GM12801 (cell line): ENCODE data around the gene BMI1.

ENCODE experiments used
- TF ChIP-seq, protein P1 (sequence below): IDR thresholded peaks from one replicate; pipeline ENCODE4 v1.5.1; 2011; ENCODE audit warnings: control low read depth; ENCODE audit not compliant: insufficient read length; ENCODE audit errors: extremely low read depth

BMI1 gene

DNA sequence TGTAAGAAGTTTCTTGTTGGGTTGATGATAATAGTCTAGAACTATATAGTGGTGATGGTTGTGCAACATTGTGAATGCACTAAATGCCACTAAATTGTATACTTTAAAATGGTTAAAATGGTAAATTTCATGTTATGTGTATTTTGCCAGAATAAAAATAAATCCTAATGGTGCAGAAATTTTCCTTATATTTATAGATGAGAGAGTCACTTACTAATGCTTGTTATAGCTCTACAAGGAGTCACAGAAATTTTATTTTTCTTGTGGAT, 45.5 kb downstream of the BMI1 start:
- TF ChIP-seq, protein P1, sequence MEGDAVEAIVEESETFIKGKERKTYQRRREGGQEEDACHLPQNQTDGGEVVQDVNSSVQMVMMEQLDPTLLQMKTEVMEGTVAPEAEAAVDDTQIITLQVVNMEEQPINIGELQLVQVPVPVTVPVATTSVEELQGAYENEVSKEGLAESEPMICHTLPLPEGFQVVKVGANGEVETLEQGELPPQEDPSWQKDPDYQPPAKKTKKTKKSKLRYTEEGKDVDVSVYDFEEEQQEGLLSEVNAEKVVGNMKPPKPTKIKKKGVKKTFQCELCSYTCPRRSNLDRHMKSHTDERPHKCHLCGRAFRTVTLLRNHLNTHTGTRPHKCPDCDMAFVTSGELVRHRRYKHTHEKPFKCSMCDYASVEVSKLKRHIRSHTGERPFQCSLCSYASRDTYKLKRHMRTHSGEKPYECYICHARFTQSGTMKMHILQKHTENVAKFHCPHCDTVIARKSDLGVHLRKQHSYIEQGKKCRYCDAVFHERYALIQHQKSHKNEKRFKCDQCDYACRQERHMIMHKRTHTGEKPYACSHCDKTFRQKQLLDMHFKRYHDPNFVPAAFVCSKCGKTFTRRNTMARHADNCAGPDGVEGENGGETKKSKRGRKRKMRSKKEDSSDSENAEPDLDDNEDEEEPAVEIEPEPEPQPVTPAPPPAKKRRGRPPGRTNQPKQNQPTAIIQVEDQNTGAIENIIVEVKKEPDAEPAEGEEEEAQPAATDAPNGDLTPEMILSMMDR: no peak

DNA sequence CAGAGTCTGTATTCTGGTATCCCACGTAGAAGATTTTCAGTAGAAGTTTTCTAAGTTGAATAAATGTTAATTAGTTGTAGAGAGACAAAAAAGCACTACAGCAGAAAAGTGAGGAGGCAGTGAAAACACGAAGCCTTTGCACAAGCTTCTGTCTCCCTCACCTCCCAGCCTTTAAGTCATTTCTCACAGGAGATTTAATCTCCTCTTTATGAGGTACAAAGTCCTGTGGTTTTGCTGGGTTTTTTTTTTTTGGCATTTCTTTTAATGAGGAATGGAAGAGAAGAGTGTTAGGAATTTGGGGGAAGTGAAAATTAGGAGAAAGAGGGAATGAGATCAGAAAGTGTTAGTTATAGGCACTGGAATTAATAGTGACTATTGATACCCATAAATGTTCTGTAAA, 45.9 kb downstream of the BMI1 start:
- TF ChIP-seq, protein P1: no peak

DNA sequence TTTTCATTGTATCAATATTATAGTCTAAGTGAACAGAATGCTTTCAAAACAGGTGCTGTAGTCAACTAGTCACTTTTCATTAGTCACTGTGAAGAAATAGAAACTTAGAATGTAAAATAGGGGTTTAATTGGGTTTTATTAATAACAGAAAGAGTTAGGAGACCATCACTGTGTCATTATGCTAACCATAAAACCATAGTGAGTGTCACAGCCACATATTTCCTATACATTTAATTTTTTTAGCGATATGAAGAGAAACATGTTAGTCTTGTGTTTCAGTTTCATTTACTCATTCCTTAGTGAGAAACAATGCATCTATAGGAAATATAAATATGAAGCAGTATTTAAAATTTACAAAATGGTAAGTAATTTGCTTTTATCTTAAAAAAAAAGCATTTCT, 46.6 kb downstream of the BMI1 start:
- TF ChIP-seq, protein P1: no peak

DNA sequence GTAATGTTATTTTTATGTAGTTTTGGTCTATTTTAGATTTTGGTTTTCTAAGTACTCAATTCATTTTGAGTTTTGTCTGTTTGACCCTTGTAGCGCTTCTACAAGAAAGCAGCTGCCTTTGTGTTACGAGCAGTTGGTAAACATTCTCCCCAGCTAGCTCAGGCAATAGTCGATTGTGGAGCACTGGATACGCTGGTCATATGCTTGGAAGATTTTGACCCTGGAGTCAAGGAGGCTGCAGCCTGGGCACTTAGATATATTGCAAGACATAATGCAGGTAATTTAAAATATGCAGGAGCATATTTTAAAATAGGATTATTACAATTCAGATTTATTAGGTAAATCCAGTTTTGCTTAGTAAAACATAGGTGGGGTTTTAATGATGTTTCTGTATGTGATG, 47.5 kb downstream of the BMI1 start:
- TF ChIP-seq, protein P1: no peak

DNA sequence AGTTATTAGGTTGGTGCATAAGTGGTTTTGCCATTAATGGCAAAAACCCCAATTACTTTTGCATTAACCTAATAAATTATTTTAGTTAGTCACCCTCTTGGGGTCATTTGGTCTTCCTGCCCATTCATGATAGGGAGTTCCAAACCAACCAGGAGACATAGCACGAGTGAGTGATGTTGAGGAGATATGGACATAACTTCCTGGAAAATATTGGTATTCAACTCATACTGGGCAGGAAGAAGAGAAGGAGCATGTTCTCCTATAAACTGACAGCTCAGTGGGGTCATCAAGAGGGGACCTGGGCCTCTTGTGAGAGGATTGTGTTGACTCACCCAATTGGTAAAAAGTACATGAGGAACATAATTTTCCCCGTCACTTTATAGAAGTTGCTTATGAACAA, 48.1 kb downstream of the BMI1 start:
- TF ChIP-seq, protein P1: no peak

DNA sequence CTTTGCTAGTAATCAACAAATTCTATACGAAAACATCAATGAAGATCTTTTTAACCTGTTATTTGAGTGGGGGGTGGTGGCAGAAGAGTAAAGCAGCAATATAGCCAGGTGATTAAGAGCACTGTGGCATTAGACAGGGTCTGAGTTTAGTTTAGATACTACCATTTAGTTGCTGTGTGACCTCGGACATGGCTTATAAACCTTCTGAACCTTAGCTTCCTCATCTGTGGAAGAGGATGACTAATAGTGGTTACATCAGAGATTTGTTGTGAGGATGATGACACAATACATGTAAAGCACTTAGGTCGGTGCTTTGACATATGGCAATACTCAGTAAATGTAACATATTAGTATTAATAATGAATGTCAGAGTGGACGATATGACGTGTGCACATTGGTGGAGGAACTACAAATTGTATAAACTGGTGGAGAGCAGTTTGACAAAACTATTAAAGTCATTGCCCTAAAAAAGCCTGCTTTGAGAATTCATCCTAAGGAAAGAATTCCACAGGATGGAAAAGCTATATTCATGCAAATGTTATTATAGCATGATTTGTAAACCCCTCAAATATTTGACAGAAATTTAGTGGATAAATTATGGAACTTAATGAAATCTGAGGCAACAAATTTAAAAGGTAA, 48.7 kb downstream of the BMI1 start:
- TF ChIP-seq, protein P1: no peak

DNA sequence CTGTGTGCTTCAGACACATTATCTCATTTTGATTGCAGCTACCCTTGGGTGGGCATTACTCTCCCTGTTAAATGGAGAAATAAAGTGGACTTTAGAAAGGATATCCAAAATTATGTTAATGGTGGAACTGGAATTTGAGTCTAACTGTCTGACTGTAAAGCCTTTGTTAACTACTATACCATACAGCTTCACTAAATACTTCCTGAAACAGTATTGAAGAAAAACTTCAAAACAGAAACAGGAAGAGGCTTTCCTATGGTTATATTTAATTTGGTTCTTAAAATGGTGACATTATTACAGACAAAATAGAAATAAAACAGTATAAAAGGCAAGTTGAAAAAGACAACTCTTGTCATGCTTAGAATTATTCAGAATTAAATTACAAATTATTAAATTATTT, 49.4 kb downstream of the BMI1 start:
- TF ChIP-seq, protein P1: no peak

DNA sequence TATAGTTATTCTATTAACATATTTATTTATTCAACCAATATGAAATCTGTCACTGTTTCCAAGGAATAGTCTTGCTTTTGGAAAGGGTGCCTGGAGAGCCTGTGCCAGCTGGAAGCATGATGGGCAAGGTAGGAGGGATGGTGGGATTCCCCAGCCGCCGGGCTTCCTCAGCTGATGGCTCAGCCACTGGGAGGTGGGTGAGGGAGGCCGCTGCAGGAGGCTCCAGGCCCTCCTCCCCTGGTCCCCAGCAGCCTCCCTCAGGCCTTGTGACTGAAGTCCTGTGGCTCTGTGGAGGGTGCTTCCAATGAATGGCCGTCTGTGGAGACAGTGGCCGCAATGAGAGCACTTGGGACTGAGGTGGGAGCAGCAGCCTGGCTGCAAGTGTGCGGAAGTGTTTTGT, 51.4 kb downstream of the BMI1 start:
- TF ChIP-seq, protein P1: no peak
